HG03060 (cell line): ENCODE data around the gene ELK1.
A peak's percentile ranks its signal among the peaks of the same experiment; 100 is the strongest.
"Not testable (repeated sequence)": the region's sequence is repeated elsewhere in the genome, so short reads cannot be mapped to it uniquely, and the experiment has no call there.

Source experiments
- ATAC-seq: cut with Tn5 transposase; IDR thresholded peaks from one replicate; pipeline ENCODE4 v1.9.1; 2021; ENCODE audit warnings: low read depth, moderate number of reproducible peaks; ENCODE audit not compliant: unreplicated experiment

ELK1 gene, protein sequence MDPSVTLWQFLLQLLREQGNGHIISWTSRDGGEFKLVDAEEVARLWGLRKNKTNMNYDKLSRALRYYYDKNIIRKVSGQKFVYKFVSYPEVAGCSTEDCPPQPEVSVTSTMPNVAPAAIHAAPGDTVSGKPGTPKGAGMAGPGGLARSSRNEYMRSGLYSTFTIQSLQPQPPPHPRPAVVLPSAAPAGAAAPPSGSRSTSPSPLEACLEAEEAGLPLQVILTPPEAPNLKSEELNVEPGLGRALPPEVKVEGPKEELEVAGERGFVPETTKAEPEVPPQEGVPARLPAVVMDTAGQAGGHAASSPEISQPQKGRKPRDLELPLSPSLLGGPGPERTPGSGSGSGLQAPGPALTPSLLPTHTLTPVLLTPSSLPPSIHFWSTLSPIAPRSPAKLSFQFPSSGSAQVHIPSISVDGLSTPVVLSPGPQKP

DNA sequence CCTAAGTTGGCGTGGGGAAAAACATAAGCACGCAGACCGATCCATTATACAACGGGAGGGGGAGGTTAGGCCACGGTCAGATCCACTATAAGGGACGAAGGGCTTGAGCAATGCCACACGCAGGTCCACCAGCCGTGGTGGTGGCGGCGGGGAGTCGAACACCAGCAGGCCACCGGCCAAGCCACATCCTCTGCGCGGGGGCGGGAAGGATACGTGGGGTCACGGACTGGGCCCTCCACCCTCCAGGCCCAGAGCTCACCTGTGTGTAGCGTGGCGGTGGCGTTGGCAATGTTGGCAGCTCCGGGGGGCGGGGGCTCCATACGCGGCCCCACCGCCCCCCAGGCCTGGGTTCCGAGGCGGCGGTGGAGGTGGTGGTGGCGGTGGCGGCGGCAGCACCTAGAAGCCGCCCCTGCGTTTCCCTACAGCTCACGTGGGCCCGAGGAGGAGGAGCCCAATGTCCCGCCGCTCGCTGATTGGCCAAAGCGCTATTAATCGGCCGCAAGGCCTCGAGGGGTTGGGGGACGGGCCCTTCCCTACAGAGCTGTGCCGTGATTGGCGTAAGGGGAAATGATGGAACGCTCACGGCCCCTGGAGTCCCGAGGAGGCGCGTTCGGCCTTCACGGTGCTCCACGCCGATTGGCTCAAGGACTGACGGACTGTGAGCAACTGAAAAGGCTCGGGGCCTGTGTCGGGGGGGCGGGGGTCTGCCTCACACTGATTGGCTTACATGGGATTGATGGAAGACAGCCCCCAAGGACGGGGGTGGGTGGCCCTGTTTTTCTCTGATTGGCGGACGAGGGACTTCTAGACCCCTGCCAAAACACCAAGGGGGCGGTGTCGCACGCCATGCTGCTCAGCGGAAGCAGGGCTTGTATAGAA is at the start of gene ELK1:
TSS of gene ELK1 (minus strand) at position 400 of the 879 bp plus-strand sequence. CDS start 9,122 bp downstream, outside the sequence.
- peak; percentile 39 for ATAC-seq

DNA sequence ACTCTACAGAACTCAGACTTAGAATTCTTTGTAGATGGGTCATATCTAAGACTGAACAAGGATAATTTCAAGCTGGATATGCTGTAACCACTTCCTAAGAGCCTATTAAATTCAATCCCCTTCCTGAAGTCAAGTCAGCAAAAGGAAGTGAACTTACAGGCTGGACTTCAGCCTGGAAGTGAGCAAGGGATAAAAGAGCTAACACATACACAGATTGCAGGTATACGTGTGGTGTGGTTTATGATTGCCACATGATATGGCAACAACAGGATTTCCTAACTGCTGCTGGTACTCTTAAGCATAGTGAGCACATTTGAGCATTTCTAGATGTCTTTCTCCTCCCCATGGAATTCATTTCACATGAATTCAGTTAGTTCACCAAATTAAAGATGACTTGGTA is 46.8 kb upstream of the ELK1 start:
- ATAC-seq: no peak

DNA sequence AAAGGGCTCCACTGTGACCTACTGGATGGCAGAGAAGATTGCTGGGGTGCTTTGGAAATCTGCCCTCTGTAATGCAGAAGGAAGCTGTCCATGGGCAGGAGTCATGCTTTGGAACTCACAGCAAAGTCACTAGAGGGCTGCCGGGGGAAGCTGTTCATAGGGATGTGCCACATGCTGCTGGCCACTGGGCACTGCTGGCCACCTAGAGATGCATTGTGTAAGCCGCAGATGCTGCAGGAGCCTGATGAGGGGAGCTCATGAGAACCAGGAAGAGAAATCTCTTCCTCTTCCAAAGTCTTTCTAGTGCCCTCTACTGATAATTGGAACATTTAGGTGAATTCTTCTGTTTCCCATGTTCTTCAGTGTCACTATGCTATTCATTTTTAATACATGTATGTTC is 39.8 kb upstream of the ELK1 start:
- ATAC-seq: no peak

DNA sequence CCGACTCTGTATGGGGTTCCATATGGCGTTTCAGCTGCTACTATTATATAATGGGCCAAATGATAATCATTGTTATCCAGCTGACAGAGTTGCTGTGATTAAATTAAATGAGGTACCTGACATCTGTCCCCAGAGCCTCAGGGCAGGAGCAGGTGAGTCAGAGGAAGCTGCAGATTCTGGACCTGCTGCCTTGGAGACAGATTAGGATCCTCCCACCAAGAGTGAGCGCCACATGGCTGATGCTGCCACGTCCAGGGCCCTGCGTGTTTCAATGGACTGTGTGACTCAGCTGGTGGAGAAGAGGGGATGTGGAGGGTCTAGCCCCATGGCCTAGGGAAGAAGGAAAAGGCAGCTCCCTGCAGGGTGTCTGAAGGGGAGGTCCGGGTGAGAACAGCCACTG is 36.9 kb upstream of the ELK1 start:
- no peak for ATAC-seq

DNA sequence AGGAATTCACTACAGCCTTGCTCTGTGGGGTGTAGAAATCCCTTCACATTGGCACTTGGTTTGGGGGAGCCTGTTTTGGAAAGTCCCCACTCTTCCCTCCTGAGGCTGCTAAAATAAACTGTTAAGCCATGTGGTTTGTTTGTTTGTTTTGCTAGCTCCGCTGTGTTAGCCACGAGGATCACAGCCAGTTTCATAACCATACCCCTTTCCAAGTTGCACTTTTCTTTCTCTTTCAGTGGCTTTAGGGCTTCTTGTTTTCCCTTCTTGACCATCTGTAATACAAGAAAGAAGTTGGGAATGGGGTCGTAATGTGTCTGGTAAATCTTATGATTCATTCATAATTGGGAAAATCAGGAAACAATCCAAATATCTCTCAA is 33.5 kb upstream of the ELK1 start:
- no peak for ATAC-seq

DNA sequence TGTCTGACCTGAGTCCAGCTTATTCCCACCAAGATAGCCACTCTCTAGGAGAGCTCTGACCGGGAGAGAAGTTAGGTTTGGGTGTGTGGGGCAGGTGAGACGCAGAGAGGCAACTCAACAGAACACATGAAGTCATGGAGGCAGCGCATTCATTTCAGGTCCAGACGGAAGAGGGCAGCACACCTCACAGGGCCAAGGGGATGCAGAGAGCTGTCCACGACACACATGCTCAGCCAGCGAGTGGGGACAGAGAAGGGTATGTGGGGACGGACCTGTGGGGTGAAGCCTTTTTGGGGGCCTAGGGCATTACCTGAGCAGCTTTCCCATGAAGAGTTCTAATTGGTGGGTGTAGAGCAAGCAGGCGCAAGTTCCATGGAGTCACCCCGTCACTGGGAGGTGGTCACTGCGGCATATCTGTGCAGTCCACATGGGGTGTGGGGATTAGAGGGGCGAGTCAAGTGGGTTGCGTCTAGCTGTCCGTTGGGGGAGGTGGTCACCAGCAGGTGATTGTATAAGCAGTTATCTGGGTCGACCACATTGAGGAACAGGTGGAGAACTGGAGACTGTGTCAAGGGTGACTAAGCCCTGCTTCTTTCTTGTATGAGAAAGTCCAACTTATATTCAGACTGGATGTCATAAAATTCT is 32.9 kb upstream of the ELK1 start:
- ATAC-seq: no peak

DNA sequence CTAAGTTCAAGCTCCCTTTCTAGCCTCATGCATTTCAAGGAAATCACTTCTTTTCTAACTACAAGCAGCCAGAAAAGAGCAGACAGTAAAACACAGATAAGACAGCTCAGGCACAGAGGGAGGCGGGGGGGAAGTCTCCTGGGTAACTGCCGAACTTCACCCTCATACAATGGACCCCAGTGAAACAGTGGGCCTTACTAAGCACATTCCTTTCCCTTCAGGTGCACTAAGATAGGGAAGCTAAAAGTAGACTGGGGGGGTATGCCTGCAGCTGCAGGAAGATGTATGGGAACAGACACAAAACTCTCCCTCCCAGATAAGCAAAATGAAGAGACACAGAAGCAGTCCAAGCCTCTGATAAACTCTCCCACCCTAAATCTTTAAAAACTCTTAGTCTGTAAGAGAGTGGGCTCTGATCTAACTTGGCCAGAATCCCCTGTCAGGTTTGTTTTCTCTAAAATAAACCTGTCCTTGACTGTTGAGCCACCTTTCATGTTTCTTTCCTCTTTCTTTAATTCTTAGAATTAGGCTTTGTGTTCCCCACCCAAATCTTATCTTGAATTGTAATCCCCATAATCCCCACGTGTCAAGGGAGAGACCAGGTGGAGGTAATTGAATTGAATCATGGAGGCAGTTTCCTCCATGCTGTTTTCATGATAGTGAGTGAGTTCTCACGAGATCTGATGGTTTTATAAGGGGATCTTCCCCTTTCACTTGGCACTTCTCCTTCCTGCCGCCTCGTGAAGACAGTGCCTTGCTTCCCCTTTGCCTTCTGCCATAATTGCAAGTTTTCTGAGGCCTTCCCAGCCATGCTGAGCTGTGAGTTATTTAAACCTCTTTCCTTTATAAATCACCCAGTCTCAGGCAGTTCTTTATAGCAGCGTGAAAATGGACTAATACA is 25.8 kb upstream of the ELK1 start:
- not testable (repeated sequence) for ATAC-seq

DNA sequence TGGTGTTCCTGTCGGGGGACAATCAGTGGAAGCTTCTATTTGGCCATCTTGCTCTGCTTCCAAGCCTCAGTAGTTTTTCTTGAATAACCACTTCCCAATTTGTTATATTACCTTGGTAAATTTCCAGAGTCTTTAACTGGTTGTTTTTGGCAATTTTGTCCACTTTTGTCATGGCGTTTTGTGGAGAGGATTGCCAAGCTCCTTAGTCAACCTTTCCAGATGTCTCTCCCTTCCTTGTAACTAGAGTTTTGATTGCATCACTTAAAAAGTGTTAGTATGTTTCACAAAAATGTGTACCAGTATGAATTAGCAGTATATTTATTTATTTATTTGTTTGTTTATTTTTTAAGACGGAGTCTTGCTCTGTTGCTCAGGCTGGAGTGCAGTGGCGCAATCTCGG is 24.4 kb upstream of the ELK1 start:
- no peak for ATAC-seq

DNA sequence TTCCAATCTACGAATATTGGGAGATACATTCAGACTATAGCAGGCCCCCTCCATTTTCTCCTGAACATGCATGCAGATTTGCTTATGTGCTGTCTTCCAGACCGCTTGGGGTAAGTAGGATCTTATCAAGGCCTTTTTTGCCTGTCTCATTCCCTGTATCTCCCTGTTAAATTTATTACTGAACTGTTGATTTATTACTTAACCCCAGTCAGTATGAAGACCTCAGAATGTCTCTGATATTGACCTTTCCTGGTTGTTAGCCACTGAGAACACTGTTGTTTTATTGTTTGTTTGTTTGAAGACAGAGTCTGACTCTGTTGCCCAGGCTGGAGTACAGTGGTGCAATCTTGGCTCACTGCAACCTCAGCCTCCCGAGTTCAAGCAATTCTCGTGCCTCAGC is 15.4 kb upstream of the ELK1 start:
- not testable (repeated sequence) for ATAC-seq

DNA sequence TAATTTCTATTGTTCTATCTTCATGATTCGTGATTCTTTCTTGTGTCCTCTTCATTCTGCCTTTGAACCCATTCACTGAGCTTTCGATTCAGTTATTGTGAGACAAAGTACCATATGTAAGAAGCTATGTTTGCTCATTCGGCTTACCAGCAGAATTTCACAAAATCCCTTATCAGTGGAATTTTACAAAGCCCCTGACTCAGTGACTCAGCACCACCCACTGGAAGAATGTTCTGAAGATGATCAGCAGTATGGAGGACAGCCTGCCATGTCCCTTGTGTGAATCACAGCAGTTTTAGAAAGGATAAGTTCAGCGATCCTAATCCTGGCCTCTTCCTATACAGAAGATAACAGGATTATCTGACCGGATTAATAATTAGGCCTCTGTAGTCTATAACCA is 14.4 kb upstream of the ELK1 start:
- ATAC-seq: no peak

DNA sequence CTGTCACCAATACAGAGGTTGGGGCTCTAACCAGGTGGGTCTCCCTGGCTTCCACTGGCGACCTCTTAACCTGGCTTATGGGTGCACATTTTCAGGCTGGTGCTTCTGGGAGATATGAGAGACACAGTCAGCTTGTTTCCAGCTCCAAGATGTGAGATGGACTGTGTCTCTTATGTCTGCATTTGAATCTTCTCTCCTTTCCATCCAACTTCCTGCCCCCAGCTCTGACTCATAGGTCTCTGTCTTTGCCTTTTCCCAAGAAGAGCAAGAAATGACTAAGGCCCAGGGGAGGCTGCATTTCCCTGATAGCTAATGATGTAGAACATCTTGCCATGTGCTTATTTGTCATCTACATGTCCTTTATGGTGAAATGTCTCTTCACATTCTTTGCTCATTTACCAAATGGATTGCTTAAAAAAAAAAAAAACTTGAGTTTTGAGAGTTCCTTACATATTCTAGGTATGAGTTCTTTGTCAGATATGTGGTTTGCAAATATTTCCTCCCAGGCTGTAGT is 11.8 kb upstream of the ELK1 start:
- no peak for ATAC-seq

DNA sequence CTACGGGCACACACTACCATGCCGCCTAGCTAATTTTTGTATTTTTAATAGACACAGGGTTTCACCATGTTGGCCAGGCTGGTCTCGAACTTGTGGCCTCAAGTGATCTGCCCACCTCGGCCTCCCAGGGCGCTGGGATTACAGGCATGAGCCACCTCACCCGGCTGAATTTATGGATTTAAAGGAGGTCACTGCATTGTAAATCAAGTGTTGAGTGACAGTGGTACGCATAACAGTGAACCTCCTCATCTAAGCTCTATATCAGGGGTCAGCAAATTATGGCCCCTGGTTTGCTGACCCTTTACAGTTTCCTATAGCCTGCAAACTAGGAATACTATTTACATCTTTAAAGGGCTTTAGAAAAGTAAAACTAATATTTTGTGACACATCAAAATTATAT is 11.2 kb upstream of the ELK1 start:
- no peak for ATAC-seq

DNA sequence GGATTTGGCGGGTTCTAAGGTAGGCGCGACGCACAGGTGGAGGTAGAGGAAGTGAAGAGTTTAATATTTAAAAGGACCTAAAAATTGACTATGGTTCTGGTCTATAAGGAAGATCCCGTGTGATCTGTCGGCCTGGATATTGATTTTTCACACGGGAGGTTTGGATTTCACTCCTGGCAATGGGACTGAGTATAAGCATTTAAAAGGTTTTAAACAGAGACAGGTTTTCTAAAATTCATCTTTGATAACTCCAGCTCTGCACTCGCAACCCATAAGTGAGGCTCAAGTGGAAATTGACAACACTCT is 9.0 kb upstream of the ELK1 start:
- no peak for ATAC-seq

DNA sequence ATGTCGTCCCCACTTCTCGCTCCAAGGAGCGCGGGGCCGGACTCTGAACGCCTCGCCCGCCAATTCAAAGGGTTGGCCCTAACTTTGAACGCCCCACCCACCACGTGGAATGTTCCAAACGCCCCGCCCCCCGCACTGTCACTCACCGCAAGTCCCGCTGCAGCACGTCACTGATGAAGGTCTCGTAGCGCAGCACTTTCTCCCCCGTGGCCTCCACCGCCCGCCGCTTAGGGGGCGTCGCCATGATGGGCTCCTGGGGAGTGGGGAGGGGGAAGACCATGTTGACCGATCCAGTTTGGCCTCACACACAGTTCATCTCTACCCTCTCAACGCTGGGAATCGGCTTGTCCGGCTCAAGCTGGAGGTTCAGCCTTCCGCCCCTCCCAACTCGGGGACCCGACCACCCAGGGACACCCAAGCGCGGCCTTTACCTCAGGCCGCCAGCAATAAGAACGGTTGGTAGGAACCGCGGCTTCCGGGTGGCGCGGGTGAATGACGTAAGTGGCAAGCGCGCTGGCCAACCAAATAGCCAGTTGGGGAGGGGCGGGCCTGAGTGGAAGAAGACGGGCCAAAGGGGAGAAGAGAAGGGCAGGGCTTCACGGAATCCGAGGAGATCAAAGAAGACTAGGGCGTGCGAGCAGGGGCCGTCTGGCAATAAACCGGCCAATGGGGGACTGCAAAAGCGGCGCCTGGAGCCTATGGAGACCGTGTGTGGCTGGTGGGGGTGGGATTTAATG is 8.5 kb upstream of the ELK1 start, which contains the start of gene UXT:
TSS of gene UXT (minus strand) at position 497 of the 737 bp plus-strand sequence. CDS start at position 244, 253 bp downstream.
- peak; percentile 68 for ATAC-seq

DNA sequence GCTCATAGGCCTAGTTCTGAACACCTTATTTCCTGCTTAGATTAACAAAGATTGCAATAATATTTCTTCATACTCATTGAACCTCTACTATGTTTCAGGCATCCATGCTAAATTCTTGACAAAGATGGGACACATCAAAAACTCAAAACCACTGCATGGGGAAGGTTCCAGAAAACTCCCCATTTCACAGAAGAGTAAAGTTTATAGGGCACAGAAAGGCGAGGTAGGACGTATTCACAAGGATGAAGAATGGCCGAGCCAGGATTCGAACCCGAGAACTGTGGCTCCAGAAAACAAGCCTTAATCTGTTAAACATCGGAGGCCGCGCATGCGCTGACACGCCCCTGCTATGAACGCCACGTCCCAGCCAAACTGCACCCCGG is 7.9 kb upstream of the ELK1 start:
- ATAC-seq: no peak

DNA sequence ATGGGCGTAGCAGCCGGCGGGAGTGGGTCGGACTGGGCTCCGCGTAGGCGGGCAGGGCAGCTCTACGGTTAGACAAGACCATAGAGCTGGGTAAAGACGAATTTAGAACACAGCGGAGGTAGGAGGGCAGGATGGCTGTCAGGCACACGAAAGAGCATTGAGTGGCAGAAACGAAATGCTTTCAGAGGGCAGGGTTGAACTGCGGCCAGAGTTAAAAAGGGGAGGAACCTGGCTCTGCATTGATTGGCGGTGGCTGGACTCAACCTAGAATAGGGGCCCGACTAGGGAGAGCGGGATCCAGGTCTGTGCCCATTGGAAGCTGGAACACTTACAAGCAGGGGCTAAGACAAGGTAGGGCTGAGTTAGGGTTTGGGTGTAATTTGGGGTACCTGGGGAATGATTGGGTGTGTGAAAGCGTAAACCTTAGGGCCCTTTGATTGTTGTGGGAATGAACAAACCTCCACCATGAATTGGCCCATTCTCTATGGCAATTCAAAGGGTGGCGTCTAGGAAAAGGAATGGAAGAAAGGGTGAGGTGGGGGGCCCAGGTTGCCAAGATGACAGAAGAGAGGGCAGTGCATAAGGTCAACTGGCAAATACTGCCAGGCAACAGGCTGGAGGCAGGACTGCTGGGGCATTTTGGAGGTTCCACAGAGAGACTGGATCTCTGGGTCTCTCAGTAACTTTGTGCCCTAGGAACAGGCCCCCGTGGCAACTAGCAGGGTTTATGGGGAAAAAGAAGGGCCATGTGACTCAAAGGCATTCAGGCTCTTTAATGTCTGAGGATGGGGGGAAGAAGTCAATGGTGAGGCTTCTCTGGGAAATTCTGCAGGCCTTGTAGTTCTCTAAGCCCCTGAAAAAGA is 911 bp upstream of the ELK1 start:
- peak; percentile 80 for ATAC-seq

DNA sequence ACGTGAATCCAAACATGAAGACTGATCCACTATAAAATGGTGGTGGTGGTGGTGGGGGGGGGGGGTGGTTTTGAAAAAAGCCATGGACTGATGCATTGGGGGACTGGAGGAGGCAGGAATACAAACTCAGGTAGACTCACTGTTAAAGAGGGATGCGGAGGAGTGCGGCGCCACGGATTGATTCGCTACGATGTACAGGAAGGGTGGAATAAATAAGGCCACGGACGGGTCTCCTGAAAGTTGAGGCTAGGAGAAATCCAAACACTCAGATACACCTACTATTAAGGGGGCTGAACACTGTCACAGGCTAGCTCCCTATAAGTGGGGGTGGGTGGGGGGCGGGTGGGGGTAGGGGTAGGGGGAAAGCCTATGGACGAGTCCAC is 591 bp downstream of the ELK1 start:
- ATAC-seq: no peak

DNA sequence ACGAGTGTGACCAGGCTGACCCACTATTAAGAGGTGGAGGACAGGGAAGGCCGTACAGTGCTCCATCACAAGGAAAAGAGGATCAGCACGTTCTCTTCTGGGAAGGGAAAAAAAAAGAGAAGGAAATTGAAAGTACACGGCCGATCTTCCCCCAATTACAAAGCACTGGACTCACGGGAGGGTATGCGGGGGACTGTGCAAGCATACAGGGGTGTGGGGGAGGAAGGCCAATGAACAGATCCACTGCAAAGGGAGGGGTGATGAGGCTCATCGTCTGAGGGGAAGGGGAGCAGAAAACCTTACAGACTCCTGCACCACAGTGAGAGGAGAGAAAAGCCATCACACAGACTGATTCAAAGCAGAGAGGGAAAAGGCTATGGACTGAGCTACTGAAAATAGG is 1.1 kb downstream of the ELK1 start:
- ATAC-seq: no peak

DNA sequence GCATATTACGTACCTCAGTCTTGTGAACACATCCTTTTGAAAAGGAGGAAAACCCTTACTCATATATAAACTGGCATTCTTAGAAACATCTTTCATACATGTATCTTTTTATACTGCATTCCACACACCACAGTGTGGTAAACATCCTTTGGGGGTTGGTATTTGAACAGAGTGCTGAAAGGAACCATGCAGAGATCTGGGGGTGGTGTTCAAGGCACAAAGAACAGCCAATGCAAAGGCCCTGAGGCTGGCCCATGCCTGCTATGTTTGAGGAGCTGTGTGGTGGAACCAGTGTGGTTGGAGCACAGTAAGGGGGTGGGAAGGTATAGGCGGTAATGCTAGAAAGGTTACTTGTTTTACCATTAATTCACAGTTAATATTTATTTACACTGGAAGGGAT is 2.0 kb downstream of the ELK1 start:
- ATAC-seq: no peak
